Measurements from ENCODE around the gene DYSF.

DYSF gene

DNA sequence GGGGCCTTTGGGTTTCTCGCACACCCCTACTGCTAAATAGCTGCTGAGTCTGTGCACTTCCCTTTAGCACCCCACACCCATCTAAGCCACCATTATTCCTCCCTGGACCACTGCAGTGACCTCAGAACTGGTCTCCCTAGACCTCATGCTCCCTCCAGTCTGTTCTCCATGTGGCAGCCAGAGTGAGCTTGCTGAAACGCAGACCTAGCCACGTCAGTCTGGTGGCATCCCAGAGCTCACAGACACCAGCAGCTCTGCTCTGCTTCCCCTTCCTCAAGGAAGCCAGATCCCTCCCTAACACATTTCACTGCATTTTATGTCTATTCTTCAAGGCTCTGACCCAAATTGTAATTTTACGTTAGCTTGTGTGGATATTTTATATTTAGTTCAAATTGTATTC is 144.4 kb downstream of the DYSF start:
- no peak for DNase-seq
- Histone ChIP-seq H3K79me2 (ENCODE audit: low read length) (no peaks in the 10 kb centered on the region), H3K4me3 (ENCODE audit: low read length) (no peak overlapping the region), H3K9me3 (replicated peaks; ENCODE audit: insufficient read depth, low read length) (no peaks in the 10 kb centered on the region), H3K4me1 (ENCODE audit: low read length) (no peaks in the 10 kb centered on the region), H3F3A (ENCODE audit: insufficient read depth, low read length) (no peaks in the 10 kb centered on the region), H4K20me1 (ENCODE audit: insufficient read depth, low read length) (no peaks in the 10 kb centered on the region), H2AFZ (ENCODE audit: low read length) (no peak overlapping the region), H3K27me3 (replicated peaks; ENCODE audit: insufficient read depth, low read length) (no peaks in the 10 kb centered on the region), H3K4me2 (ENCODE audit: low read depth, low read length) (no peak overlapping the region), H3K9me2 (replicated peaks; ENCODE audit: insufficient read depth, low read length) (no peaks in the 10 kb centered on the region), H3K36me3 (replicated peaks; ENCODE audit: insufficient read depth, low read length) (no peaks in the 10 kb centered on the region), H3K27ac (ENCODE audit: low read length) (no peak overlapping the region), H3K9ac (ENCODE audit: low read length) (no peak overlapping the region)
- TF ChIP-seq, protein P1, sequence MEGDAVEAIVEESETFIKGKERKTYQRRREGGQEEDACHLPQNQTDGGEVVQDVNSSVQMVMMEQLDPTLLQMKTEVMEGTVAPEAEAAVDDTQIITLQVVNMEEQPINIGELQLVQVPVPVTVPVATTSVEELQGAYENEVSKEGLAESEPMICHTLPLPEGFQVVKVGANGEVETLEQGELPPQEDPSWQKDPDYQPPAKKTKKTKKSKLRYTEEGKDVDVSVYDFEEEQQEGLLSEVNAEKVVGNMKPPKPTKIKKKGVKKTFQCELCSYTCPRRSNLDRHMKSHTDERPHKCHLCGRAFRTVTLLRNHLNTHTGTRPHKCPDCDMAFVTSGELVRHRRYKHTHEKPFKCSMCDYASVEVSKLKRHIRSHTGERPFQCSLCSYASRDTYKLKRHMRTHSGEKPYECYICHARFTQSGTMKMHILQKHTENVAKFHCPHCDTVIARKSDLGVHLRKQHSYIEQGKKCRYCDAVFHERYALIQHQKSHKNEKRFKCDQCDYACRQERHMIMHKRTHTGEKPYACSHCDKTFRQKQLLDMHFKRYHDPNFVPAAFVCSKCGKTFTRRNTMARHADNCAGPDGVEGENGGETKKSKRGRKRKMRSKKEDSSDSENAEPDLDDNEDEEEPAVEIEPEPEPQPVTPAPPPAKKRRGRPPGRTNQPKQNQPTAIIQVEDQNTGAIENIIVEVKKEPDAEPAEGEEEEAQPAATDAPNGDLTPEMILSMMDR (IDR thresholded peaks at IDR 0.05; ENCODE audit: low read length): no peak
- TF ChIP-seq EZH2 (optimal IDR thresholded peaks at IDR 0.05; ENCODE audit: low read depth, low read length) (no peak), EZH2phosphoT487 (IDR thresholded peaks at IDR 0.05; ENCODE audit: low read length) (no peak)

DNA sequence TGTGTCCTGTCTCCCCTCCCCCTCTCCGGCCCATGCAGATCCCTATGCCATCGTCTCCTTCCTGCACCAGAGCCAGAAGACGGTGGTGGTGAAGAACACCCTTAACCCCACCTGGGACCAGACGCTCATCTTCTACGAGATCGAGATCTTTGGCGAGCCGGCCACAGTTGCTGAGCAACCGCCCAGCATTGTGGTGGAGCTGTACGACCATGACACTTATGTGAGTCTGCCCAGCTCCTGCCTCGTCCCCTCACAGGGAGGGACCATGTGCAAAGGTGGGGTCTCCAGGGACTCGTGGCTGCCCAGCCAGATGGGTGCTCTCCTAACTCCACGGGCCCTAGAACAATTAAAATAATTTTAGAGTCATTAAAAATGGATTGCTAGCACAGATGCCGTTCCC is 145.2 kb downstream of the DYSF start:
- H3K4me3 ChIP-seq (ENCODE audit: low read length): no peak overlapping the region
- H3K36me3 ChIP-seq (replicated peaks; ENCODE audit: insufficient read depth, low read length): no peaks in the 10 kb centered on the region
- H3K27ac ChIP-seq (ENCODE audit: low read length): no peak overlapping the region
- no peaks in the 10 kb centered on the region for H4K20me1 ChIP-seq (ENCODE audit: insufficient read depth, low read length)
- H3F3A ChIP-seq (ENCODE audit: insufficient read depth, low read length): no peaks in the 10 kb centered on the region
- H3K9me2 ChIP-seq (replicated peaks; ENCODE audit: insufficient read depth, low read length): no peaks in the 10 kb centered on the region
- no peak overlapping the region for H2AFZ ChIP-seq (ENCODE audit: low read length)
- H3K79me2 ChIP-seq (ENCODE audit: low read length): no peaks in the 10 kb centered on the region
- H3K4me2 ChIP-seq (ENCODE audit: low read depth, low read length): no peak overlapping the region
- H3K9me3 ChIP-seq (replicated peaks; ENCODE audit: insufficient read depth, low read length): no peaks in the 10 kb centered on the region
- no peaks in the 10 kb centered on the region for H3K27me3 ChIP-seq (replicated peaks; ENCODE audit: insufficient read depth, low read length)
- no peak for DNase-seq
- no peak overlapping the region for H3K9ac ChIP-seq (ENCODE audit: low read length)
- TF ChIP-seq EZH2 (optimal IDR thresholded peaks at IDR 0.05; ENCODE audit: low read depth, low read length): no peak
- TF ChIP-seq, protein P1 (IDR thresholded peaks at IDR 0.05; ENCODE audit: low read length): no peak
- no peak for TF ChIP-seq EZH2phosphoT487 (IDR thresholded peaks at IDR 0.05; ENCODE audit: low read length)
- H3K4me1 ChIP-seq (ENCODE audit: low read length): no peaks in the 10 kb centered on the region

DNA sequence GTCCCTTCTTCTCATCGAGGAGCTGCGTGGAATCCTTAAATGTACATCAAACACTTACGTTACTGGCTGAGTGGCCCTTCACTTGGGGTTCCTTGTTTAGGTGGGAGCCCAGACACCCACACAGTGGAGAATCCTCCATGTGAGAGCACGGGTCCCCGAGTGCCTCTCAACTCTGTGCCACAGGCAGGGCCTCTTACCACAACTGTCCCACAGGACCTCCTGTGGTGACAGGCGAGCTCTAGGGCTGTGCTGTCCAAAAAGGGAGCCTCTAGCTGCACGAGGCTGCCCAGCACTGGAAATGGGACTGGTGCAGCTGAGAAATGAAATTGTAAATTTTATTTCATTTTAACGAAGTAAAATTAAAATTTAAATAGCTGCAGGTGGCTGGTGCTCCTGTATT is 145.7 kb downstream of the DYSF start:
- Histone ChIP-seq H3K27ac (ENCODE audit: low read length) (no peak overlapping the region), H4K20me1 (ENCODE audit: insufficient read depth, low read length) (no peaks in the 10 kb centered on the region), H3K9me3 (replicated peaks; ENCODE audit: insufficient read depth, low read length) (no peaks in the 10 kb centered on the region), H3K79me2 (ENCODE audit: low read length) (no peaks in the 10 kb centered on the region), H2AFZ (ENCODE audit: low read length) (no peak overlapping the region), H3F3A (ENCODE audit: insufficient read depth, low read length) (no peaks in the 10 kb centered on the region), H3K4me3 (ENCODE audit: low read length) (no peak overlapping the region), H3K27me3 (replicated peaks; ENCODE audit: insufficient read depth, low read length) (no peaks in the 10 kb centered on the region), H3K4me1 (ENCODE audit: low read length) (no peaks in the 10 kb centered on the region), H3K9me2 (replicated peaks; ENCODE audit: insufficient read depth, low read length) (no peaks in the 10 kb centered on the region), H3K4me2 (ENCODE audit: low read depth, low read length) (no peak overlapping the region), H3K9ac (ENCODE audit: low read length) (no peak overlapping the region), H3K36me3 (replicated peaks; ENCODE audit: insufficient read depth, low read length) (no peaks in the 10 kb centered on the region)
- no peak for DNase-seq
- TF ChIP-seq EZH2 (optimal IDR thresholded peaks at IDR 0.05; ENCODE audit: low read depth, low read length) (no peak), EZH2phosphoT487 (IDR thresholded peaks at IDR 0.05; ENCODE audit: low read length) (no peak)
- TF ChIP-seq, protein P1 (IDR thresholded peaks at IDR 0.05; ENCODE audit: low read length): no peak
